ENCODE measurements around the gene NQO1. TPM values are rescaled to one million over a fixed set of nuclear protein-coding genes. Genes with fewer than 3 reads are reported as not detected.

NQO1 gene
- polyA plus RNA-seq, 3 donors: 22.6 to 26.0 (median 25.8) TPM

Other genes starting within 250 kb of the NQO1 start
- gene NFAT5, start 160.6 kb downstream of the NQO1 start, polyA plus RNA-seq (ENCODE audit: insufficient read length in 3 of 3): 10 to 100 TPM; 29.5 to 68.1 (median 58.0) TPM
- gene NOB1, start 28.4 kb upstream of the NQO1 start, polyA plus RNA-seq (ENCODE audit: insufficient read length in 3 of 3): 10 to 100 TPM; 65.4 to 70.5 (median 68.3) TPM
- gene WWP2, start 35.8 kb upstream of the NQO1 start, polyA plus RNA-seq (ENCODE audit: insufficient read length in 3 of 3): 10 to 100 TPM; 45.9 to 55.4 (median 53.9) TPM
- 10 to 100 TPM; 84.8 to 90.7 (median 87.6) TPM for gene CLEC18A, start 224.8 kb upstream of the NQO1 start, polyA plus RNA-seq (ENCODE audit: insufficient read length in 3 of 3)